Measurements from ENCODE around the gene TPGS1. TPM values are rescaled to one million over a fixed set of nuclear protein-coding genes. Genes with fewer than 3 reads are reported as not detected.

The TPGS1 gene
- total and polyA plus RNA-seq, 5 experiments from 2014 or later: 31.5 to 43.3 (median 33.0) TPM

DNA sequence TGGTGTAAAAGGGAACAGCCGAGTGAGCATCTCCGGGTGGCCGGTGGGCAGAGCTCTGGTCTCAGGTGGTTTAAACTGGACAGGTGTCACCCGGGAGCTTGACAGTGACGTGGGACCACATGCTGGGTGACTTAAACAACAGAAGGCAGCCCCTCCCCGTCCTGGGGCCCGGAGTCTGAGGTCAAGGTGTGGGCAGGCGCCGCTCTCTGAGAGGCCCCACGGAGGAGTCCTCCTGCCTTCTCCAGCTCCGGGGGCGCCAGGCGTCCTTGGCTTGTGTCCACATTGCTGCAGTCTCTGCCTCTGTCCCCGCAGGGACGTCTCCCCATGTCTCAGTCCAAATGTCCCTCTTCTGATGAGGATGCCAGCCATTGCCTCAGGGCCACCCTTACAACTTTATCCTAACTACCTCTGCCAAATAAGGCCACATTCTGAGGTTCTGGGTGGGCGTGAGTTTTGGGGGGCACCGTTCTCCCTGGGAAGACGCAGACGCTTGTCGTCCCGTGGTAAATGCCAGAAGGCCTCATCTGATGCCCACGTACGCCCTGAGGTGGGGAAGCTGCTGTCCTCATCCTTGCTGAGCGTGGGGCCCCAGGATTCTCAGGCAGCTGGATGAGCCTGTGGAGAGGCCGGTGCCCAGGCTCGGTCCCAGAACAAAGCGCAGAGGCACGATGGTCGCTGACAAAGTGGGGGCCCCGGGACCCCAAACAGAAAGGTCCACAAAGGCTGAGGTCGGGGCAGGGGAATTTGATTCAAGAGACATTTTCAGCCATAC, 49.5 kb downstream of the TPGS1 start:
- H3K27ac Mint-ChIP-seq: no peak overlapping the region
- H3K36me3 Mint-ChIP-seq: peaks cover 0 to 2% (median 0%) of the 10 kb centered on the region in 3 donors
- ATAC-seq (no peak), DNase-seq (peak in 1 of 10 donors; percentile 35)
- H3K9me3 Mint-ChIP-seq: no peaks in the 10 kb centered on the region
- POLR2A ChIA-PET: interaction anchor here (1.0 kb wide), 1 partner anchor 25 kb away, joined by 3 read pairs; the partner anchor contains the start of gene CDC34
- peaks cover 0 to 3% (median under 1%) of the 10 kb centered on the region in 4 donors for H3K4me1 Mint-ChIP-seq
- H3K27me3 Mint-ChIP-seq: no peaks in the 10 kb centered on the region
- H3K4me3 Mint-ChIP-seq: no peak overlapping the region

DNA sequence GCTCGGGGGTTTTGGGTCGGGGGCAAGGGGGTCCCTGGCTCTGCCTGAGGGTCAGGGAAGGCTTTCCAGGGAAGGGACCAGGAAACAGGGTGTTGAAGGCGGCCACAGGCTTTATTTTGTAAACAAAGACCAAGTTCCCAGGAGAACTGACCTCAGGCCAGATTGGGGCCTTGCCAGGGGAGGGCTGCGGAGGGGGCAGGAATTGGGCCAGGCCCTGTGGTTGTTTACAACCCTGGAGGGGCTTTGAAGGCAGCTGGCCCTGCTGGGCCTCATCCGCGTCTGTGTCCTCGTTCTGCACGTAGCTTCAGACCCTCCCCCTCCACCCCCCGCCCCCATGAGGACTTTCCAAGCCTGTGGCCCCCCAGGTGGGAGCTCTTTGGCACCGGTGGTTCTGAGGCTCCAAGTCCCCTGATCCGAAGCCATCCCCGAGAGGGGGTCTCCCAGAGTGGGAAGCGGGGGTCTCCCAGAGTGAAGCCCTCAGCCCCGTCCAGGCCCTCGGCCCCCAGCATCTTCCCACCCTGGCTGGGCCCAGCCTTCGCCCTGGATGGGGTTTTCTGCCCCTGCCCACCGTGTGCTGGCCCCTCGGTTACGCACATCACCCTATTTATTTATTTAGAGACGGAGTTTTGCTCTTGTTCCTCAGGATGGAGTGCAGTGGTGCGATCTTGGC, 51.6 kb downstream of the TPGS1 start:
- peaks cover 0 to 3% (median 0%) of the 10 kb centered on the region in 4 donors for H3K4me1 Mint-ChIP-seq
- H3K4me3 Mint-ChIP-seq: no peak overlapping the region
- no peak overlapping the region for H3K27ac Mint-ChIP-seq
- no peaks in the 10 kb centered on the region for H3K9me3 Mint-ChIP-seq
- H3K36me3 Mint-ChIP-seq: no peaks in the 10 kb centered on the region
- H3K27me3 Mint-ChIP-seq: no peaks in the 10 kb centered on the region
- POLR2A ChIA-PET: no interaction called here
- DNase-seq: peak in 1 of 10 donors; percentile 43
- no peak for ATAC-seq

DNA sequence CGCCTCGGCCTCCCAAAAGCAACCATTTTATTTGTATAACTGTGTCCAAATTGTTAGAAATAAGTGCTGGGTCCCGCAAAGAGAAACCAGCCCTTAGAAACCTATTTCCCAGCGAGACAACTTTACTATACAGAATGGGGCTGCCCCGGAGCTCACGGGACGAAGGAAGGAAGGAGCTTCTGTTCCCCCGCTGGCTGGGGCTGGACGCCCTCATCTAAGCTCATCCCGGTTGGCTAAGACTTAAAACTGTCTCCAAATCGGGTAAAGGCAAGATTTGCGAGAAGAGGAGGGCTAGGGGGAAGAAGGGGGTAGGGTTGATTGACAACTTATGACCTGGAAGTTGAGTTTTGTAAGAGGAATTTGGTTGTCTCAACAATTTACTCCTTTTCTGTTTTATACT, 52.8 kb downstream of the TPGS1 start:
- POLR2A ChIA-PET: no interaction called here
- no peaks in the 10 kb centered on the region for H3K9me3 Mint-ChIP-seq
- H3K27ac Mint-ChIP-seq: peak overlapping the region in 1 of 10 donors; percentile 56
- no peaks in the 10 kb centered on the region for H3K27me3 Mint-ChIP-seq
- H3K36me3 Mint-ChIP-seq: no peaks in the 10 kb centered on the region
- ATAC-seq (no peak), DNase-seq (no peak)
- peaks cover 0 to 3% (median 0%) of the 10 kb centered on the region in 4 donors for H3K4me1 Mint-ChIP-seq
- no peak overlapping the region for H3K4me3 Mint-ChIP-seq

DNA sequence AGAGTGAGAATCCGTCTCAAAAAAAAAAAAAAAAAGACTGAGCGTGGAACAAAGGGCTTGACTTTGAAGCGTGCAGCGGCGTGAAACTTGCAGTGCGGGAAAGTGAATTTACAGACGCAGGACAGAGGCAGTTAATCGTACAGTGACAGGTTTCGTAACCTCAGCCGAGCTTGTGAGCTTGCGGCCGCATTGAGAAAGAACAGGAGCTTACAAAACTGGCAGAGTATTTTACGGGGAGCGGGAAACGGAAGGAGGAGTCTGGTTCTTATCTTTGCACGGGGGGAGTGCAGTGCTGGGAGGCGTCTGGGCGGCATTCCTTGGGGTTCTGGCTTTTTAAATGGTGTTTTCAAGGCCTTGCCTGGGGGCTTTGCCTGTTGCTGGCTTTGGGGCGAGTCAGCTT, 59.1 kb downstream of the TPGS1 start:
- Mint-ChIP-seq H3K27ac (peak overlapping the region in 2 of 10 donors; percentile 29 to 35), H3K36me3 (no peaks in the 10 kb centered on the region), H3K4me1 (peaks cover 7 to 15% (median 10%) of the 10 kb centered on the region in 4 donors), H3K4me3 (peak overlapping the region in 1 of 10 donors; percentile 26), H3K9me3 (peaks cover 0 to 4% (median 0%) of the 10 kb centered on the region in 9 donors), H3K27me3 (peaks cover 0 to 3% (median 0%) of the 10 kb centered on the region in 5 donors)
- ATAC-seq (no peak), DNase-seq (no peak)
- POLR2A ChIA-PET: interaction anchor here (0.7 to 1.0 kb wide), 2 partner anchors 18 to 55 kb away, joined by 3 read pairs; no protein-coding TSS in a partner anchor

DNA sequence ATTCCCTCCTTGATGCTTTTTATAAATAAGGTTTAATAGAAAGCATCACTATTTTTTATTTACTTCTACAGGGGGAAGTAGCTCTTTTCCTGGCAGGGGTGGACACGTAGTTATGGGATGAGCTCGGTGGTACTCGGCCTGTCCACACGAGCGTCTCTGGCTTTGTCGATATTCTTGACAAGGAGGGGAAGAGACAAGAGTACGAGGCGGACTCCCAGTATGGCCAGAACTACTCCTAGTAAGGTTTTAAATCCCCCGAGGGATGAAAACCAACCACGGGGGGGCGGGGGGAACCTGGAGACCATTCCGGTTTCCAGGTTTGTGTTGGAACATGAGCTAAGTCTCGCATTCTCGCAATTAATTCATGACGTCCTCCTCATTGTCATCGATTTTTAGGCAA, 59.5 kb downstream of the TPGS1 start:
- Mint-ChIP-seq H3K27me3 (peaks cover 0 to 3% (median 0%) of the 10 kb centered on the region in 5 donors), H3K4me1 (peaks cover 7 to 16% (median 13%) of the 10 kb centered on the region in 4 donors), H3K36me3 (no peaks in the 10 kb centered on the region), H3K27ac (peak overlapping the region in 1 of 10 donors; percentile 29), H3K9me3 (peaks cover 0 to 4% (median 0%) of the 10 kb centered on the region in 9 donors), H3K4me3 (peak overlapping the region in 2 of 10 donors; percentile 34 to 47)
- POLR2A ChIA-PET: interaction anchor here (0.7 to 1.4 kb wide), 4 partner anchors 13 to 56 kb away, joined by 3 read pairs; no protein-coding TSS in a partner anchor
- no peak for ATAC-seq
- no peak for DNase-seq

DNA sequence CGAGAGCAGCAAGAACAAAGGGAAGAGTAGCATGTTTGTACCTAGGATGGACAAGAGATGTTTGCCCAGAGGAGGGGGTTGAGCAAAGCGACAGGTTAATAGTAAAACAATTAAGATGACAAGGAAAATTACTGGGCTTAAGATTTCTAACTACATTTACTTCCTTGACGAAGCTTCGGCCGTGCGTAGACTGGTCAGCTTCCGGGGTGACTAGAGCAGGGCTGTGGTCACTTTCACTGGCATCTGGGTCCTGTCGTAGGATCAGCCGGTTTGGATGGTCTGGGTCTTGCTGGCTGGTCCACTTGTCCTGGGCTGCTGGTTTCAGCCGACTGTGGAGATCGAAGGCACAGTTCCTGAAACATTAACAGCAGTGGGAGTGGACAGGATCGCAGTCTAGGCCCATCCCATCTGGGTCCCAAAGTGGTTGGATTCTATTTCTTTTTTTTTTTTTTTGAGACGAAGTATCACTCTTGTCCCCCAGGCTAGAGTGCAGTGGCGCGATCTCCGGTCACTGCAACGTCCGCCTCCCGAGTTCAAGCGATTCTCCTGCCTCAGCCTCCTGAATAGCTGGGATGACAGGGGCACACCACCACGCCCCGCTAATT, 60.1 kb downstream of the TPGS1 start:
- no peak overlapping the region for H3K4me3 Mint-ChIP-seq

More for the DNA sequence above, 60.1 kb downstream of the TPGS1 start:
- Mint-ChIP-seq H3K27ac (peak overlapping the region in 1 of 10 donors; percentile 35), H3K9me3 (peaks cover 0 to 4% (median 0%) of the 10 kb centered on the region in 9 donors), H3K36me3 (no peaks in the 10 kb centered on the region), H3K27me3 (peaks cover 0 to 3% (median 0%) of the 10 kb centered on the region in 5 donors), H3K4me1 (peaks cover 9 to 17% (median 16%) of the 10 kb centered on the region in 4 donors)
- no peak for DNase-seq
- no peak for ATAC-seq
- POLR2A ChIA-PET: interaction anchor here (0.7 to 1.4 kb wide), 5 partner anchors 9 to 472 kb away, joined by 3 read pairs; no protein-coding TSS in a partner anchor

Other genes with a start within 250 kb of the TPGS1 start
- gene PLPP2, start 216.1 kb upstream of the TPGS1 start, total RNA-seq: not detected
- gene PLPP2, start 216.1 kb upstream of the TPGS1 start, polyA plus RNA-seq: under 1 TPM in 1 of 3 donors, not detected in 2; 0.69 TPM
- 10 to 100 TPM; 16.8 to 20.3 TPM for gene MIER2, start 162.7 kb upstream of the TPGS1 start, total RNA-seq
- gene MIER2, start 162.7 kb upstream of the TPGS1 start, polyA plus RNA-seq: 1 to 10 TPM; 2.1 to 3.1 (median 2.4) TPM
- not detected for gene C2CD4C, start 98.3 kb upstream of the TPGS1 start, total RNA-seq
- gene C2CD4C, start 98.3 kb upstream of the TPGS1 start, polyA plus RNA-seq: not detected
- gene SHC2, start 46.5 kb upstream of the TPGS1 start, total RNA-seq: 1 to 10 TPM; 3.6 to 4.0 TPM
- 1 to 10 TPM in 1 of 3 donors, under 1 TPM in 2; 0.30 to 1.8 (median 0.41) TPM for gene SHC2, start 46.5 kb upstream of the TPGS1 start, polyA plus RNA-seq
- gene MADCAM1, start 11.0 kb upstream of the TPGS1 start, total RNA-seq: 1 to 10 TPM; 1.1 to 1.2 TPM
- under 1 TPM; 0.17 to 0.33 (median 0.17) TPM for gene MADCAM1, start 11.0 kb upstream of the TPGS1 start, polyA plus RNA-seq
- gene CDC34, start 24.3 kb downstream of the TPGS1 start, total RNA-seq: 10 to 100 TPM; 41.7 to 46.7 TPM
- gene CDC34, start 24.3 kb downstream of the TPGS1 start, polyA plus RNA-seq: 10 to 100 TPM; 20.6 to 43.5 (median 27.9) TPM
- 10 to 100 TPM; 46.9 to 55.9 TPM for gene GZMM, start 36.6 kb downstream of the TPGS1 start, total RNA-seq
- gene GZMM, start 36.6 kb downstream of the TPGS1 start, polyA plus RNA-seq: 100 to 1,000 TPM; 228 to 450 (median 333) TPM
- 100 to 1,000 TPM; 106 to 107 TPM for gene BSG, start 65.1 kb downstream of the TPGS1 start, total RNA-seq
- gene BSG, start 65.1 kb downstream of the TPGS1 start, polyA plus RNA-seq: 100 to 1,000 TPM; 282 to 313 (median 309) TPM
- under 1 TPM; 0.49 to 0.68 TPM for gene HCN2, start 82.4 kb downstream of the TPGS1 start, total RNA-seq
- under 1 TPM in 2 of 3 donors, not detected in 1; 0.03 to 0.06 TPM for gene HCN2, start 82.4 kb downstream of the TPGS1 start, polyA plus RNA-seq
- gene POLRMT, start 126.0 kb downstream of the TPGS1 start, total RNA-seq: 10 to 100 TPM; 88.4 to 92.3 TPM
- 10 to 100 TPM; 33.2 to 71.1 (median 37.4) TPM for gene POLRMT, start 126.0 kb downstream of the TPGS1 start, polyA plus RNA-seq
- gene FGF22, start 132.4 kb downstream of the TPGS1 start, total RNA-seq: 1 to 10 TPM; 2.4 to 2.6 TPM
- gene FGF22, start 132.4 kb downstream of the TPGS1 start, polyA plus RNA-seq: not detected
- 100 to 1,000 TPM; 122 to 125 TPM for gene RNF126, start 155.7 kb downstream of the TPGS1 start, total RNA-seq
- 10 to 100 TPM; 56.2 to 70.7 (median 61.0) TPM for gene RNF126, start 155.7 kb downstream of the TPGS1 start, polyA plus RNA-seq
- 1 to 10 TPM; 3.0 to 4.2 TPM for gene FSTL3, start 168.9 kb downstream of the TPGS1 start, total RNA-seq
- gene FSTL3, start 168.9 kb downstream of the TPGS1 start, polyA plus RNA-seq: 1 to 10 TPM; 2.4 to 3.2 (median 2.8) TPM
- not detected for gene PRSS57, start 188.0 kb downstream of the TPGS1 start, total RNA-seq
- 1 to 10 TPM in 1 of 3 donors, not detected in 2; 1.2 TPM for gene PRSS57, start 188.0 kb downstream of the TPGS1 start, polyA plus RNA-seq
- gene PALM, start 201.4 kb downstream of the TPGS1 start, total RNA-seq: not detected
- not detected for gene PALM, start 201.4 kb downstream of the TPGS1 start, polyA plus RNA-seq
- gene MISP, start 243.6 kb downstream of the TPGS1 start, total RNA-seq: not detected
- not detected for gene MISP, start 243.6 kb downstream of the TPGS1 start, polyA plus RNA-seq